IMR-90 (cell line): ENCODE results near the gene CASKIN1. TPM values are rescaled to one million over a fixed set of nuclear protein-coding genes. Genes with fewer than 3 reads are reported as not detected.

Experiments used
- ATAC-seq: fragments of 200-7000 bp; cut with Tn5 transposase; 2 replicates; pipeline ENCODE4 v1.9.1; 2020; ENCODE audit warnings: low read depth, mild to moderate bottlenecking, moderate library complexity
- BruUV-seq: library from RNA; stranded (reverse); fragments of 400-500 nt; replicated peaks from 2 replicates; lab custom pipeline; 2021; lab: Mats Ljungman, UMichigan
- CTCF ChIA-PET: fragments of 300-600 bp; formaldehyde crosslinking; extraction: SDS; loops from one replicate; lab custom pipeline; 2021; ENCODE audit warnings: antibody characterized with exemption; lab: Yijun Ruan, JAX
- POLR2A ChIA-PET: fragments of 300-600 bp; sonication (Branson Sonifier 250); formaldehyde crosslinking; loops from one replicate; lab custom pipeline; 2022; ENCODE audit warnings: antibody characterized with exemption; ENCODE audit not compliant: unreplicated experiment; lab: Charles Lee
- DNase-seq: peaks from one replicate; pipeline ENCODE4 v3.0.0; 2013
- H2AFZ ChIP-seq: replicated peaks from 2 replicates; pipeline ENCODE3; 2013; ENCODE audit warnings: low read length, mild to moderate bottlenecking; ENCODE audit not compliant: poor library complexity
- H2AK5ac ChIP-seq: 2 replicates; pipeline ENCODE4 v1.6.1; 2013; ENCODE audit warnings: low read depth, low read length, inconsistent platforms
- H2AK9ac ChIP-seq: replicated peaks from 2 replicates; pipeline ENCODE3; 2013; ENCODE audit warnings: mild to moderate bottlenecking, low read depth, low read length, moderate library complexity; ENCODE audit not compliant: poor library complexity
- H2BK120ac ChIP-seq: 2 replicates; pipeline ENCODE4 v1.6.1; 2013; ENCODE audit warnings: low read depth, low read length, inconsistent platforms
- H2BK15ac ChIP-seq: 3 replicates; pipeline ENCODE4 v1.6.1; 2013; ENCODE audit warnings: low read depth, low read length, inconsistent platforms
- H2BK20ac ChIP-seq: 2 replicates; pipeline ENCODE4 v1.6.1; 2013; ENCODE audit warnings: low read depth, mild to moderate bottlenecking, inconsistent platforms, low read length, moderate library complexity
- H2BK5ac ChIP-seq: 2 replicates; pipeline ENCODE4 v1.6.1; 2013; ENCODE audit warnings: mild to moderate bottlenecking, low read depth, low read length, inconsistent platforms; ENCODE audit not compliant: poor library complexity, severe bottlenecking
- H3K14ac ChIP-seq: replicated peaks from 2 replicates; pipeline ENCODE4 v1.6.1; 2013; ENCODE audit warnings: low read depth, low read length, inconsistent platforms
- H3K18ac ChIP-seq: 2 replicates; pipeline ENCODE4 v1.6.1; 2013; ENCODE audit warnings: low read depth, low read length, control low read depth
- H3K23ac ChIP-seq: 2 replicates; pipeline ENCODE4 v1.6.1; 2013; ENCODE audit warnings: low read depth, low read length, inconsistent platforms
- H3K27ac ChIP-seq: 2 replicates; pipeline ENCODE4 v1.5.1; 2013; ENCODE audit warnings: mild to moderate bottlenecking, control low read depth, low read length; ENCODE audit not compliant: insufficient read depth
- H3K27me3 ChIP-seq: 2 replicates; pipeline ENCODE4 v1.6.1; 2013; ENCODE audit warnings: low read length; ENCODE audit not compliant: control insufficient read depth, insufficient read depth
- H3K36me3 ChIP-seq: 2 replicates; pipeline ENCODE4 v1.6.1; 2013; ENCODE audit warnings: low read length, mixed read lengths; ENCODE audit not compliant: control insufficient read depth, insufficient read depth
- H3K4ac ChIP-seq: 2 replicates; pipeline ENCODE4 v1.6.1; 2013; ENCODE audit warnings: low read depth, low read length, inconsistent platforms
- H3K4me1 ChIP-seq: 2 replicates; pipeline ENCODE4 v1.6.1; 2013; ENCODE audit warnings: low read length, mixed read lengths; ENCODE audit not compliant: control insufficient read depth, insufficient read depth
- H3K4me2 ChIP-seq: 2 replicates; pipeline ENCODE4 v1.6.1; 2013; ENCODE audit warnings: low read depth, mild to moderate bottlenecking, control low read depth, low read length, moderate library complexity
- H3K4me3 ChIP-seq: 2 replicates; pipeline ENCODE4 v1.5.1; 2013; ENCODE audit warnings: low read depth, mild to moderate bottlenecking, control low read depth, low read length, moderate library complexity; ENCODE audit not compliant: insufficient read depth
- H3K56ac ChIP-seq: 2 replicates; pipeline ENCODE4 v1.6.1; 2013; ENCODE audit warnings: low read length, inconsistent platforms; ENCODE audit not compliant: insufficient read depth; ENCODE audit errors: extremely low read depth
- H3K79me1 ChIP-seq, 2 experiments: 2 replicates each; pipeline ENCODE4 v1.6.1; 2013; ENCODE audit warnings: low read length in 2 of 2, inconsistent platforms in 1 of 2, low read depth in 1 of 2
- H3K9ac ChIP-seq: 2 replicates; pipeline ENCODE4 v1.6.1; 2013; ENCODE audit warnings: low read depth, low read length, control low read depth
- H3K9me1 ChIP-seq: 2 replicates; pipeline ENCODE4 v1.6.1; 2013; ENCODE audit warnings: low read length, inconsistent platforms; ENCODE audit not compliant: insufficient read depth
- H3K9me3 ChIP-seq: 2 replicates; pipeline ENCODE4 v1.6.1; 2013; ENCODE audit warnings: low read length; ENCODE audit not compliant: control insufficient read depth, insufficient read depth
- H4K20me1 ChIP-seq: 2 replicates; pipeline ENCODE4 v1.6.1; 2013; ENCODE audit warnings: low read length, inconsistent platforms; ENCODE audit not compliant: insufficient read depth
- H4K5ac ChIP-seq: 2 replicates; pipeline ENCODE4 v1.6.1; 2013; ENCODE audit warnings: mild to moderate bottlenecking, low read depth, low read length, control low read depth
- H4K8ac ChIP-seq, 2 experiments: 2 replicates each; pipeline ENCODE4 v1.6.1; 2013; ENCODE audit warnings: low read depth in 2 of 2, low read length in 2 of 2, control low read depth in 1 of 2, inconsistent platforms in 1 of 2
- H4K91ac ChIP-seq: 2 replicates; pipeline ENCODE4 v1.6.1; 2013; ENCODE audit warnings: low read depth, low read length, inconsistent platforms; ENCODE audit not compliant: insufficient read depth
- BHLHE40 ChIP-seq: fragments of 150-350 bp; IDR thresholded peaks from 2 replicates; pipeline ENCODE4 v1.6.1; 2016; ENCODE audit warnings: mild to moderate bottlenecking, low read depth, low read length
- CEBPB ChIP-seq: IDR thresholded peaks from 2 replicates; pipeline ENCODE4 v1.6.1; 2012; ENCODE audit warnings: low read depth, low read length, improper control_type of control experiment
- CHD1 ChIP-seq: IDR thresholded peaks from 2 replicates; pipeline ENCODE4 v1.6.1; 2012; ENCODE audit warnings: low read depth, low read length, improper control_type of control experiment
- CTCF ChIP-seq: conservative IDR thresholded peaks from 2 replicates; pipeline ENCODE4 v1.5.1; 2012; ENCODE audit warnings: mild to moderate bottlenecking, low read depth, low read length, improper control_type of control experiment
- ELK1 ChIP-seq: fragments of 150-350 bp; IDR thresholded peaks from 2 replicates; pipeline ENCODE4 v1.6.1; 2016; ENCODE audit warnings: low read depth, mild to moderate bottlenecking, low read length, moderate library complexity, borderline replicate concordance
- FOS ChIP-seq: fragments of 150-350 bp; IDR thresholded peaks from 2 replicates; pipeline ENCODE4 v1.6.1; 2016; ENCODE audit warnings: low read depth, low read length
- MAFK ChIP-seq: IDR thresholded peaks from 2 replicates; pipeline ENCODE4 v1.6.1; 2012; ENCODE audit warnings: low read depth, low read length, improper control_type of control experiment
- MAZ ChIP-seq: IDR thresholded peaks from 2 replicates; pipeline ENCODE4 v1.6.1; 2012; ENCODE audit warnings: low read depth, mild to moderate bottlenecking, low read length, improper control_type of control experiment, moderate library complexity, borderline replicate concordance
- MXI1 ChIP-seq: IDR thresholded peaks from 2 replicates; pipeline ENCODE4 v1.6.1; 2012; ENCODE audit warnings: low read depth, mild to moderate bottlenecking, low read length, moderate library complexity, borderline replicate concordance
- NFE2L2 ChIP-seq: fragments of 150-350 bp; IDR thresholded peaks from 2 replicates; pipeline ENCODE4 v1.6.1; 2016; ENCODE audit warnings: low read depth, mild to moderate bottlenecking, low read length
- POLR2A ChIP-seq: IDR thresholded peaks from 2 replicates; pipeline ENCODE4 v1.6.1; 2012; ENCODE audit warnings: mild to moderate bottlenecking, low read depth, low read length
- RAD21 ChIP-seq: IDR thresholded peaks from 2 replicates; pipeline ENCODE4 v1.6.1; 2012; ENCODE audit warnings: low read length, improper control_type of control experiment
- RCOR1 ChIP-seq: IDR thresholded peaks from 2 replicates; pipeline ENCODE4 v1.6.1; 2012; ENCODE audit warnings: mild to moderate bottlenecking, low read length, improper control_type of control experiment; ENCODE audit not compliant: insufficient replicate concordance
- RFX5 ChIP-seq: IDR thresholded peaks from 2 replicates; pipeline ENCODE4 v1.8.0; 2012; ENCODE audit warnings: low read depth, mild to moderate bottlenecking, low read length, moderate library complexity
- SMC3 ChIP-seq: fragments of 150-350 bp; IDR thresholded peaks from 2 replicates; pipeline ENCODE4 v1.6.1; 2016; ENCODE audit warnings: low read depth, mild to moderate bottlenecking, antibody characterized with exemption, low read length, moderate library complexity
- USF2 ChIP-seq: fragments of 150-350 bp; IDR thresholded peaks from 2 replicates; pipeline ENCODE4 v1.6.1; 2017; ENCODE audit warnings: mild to moderate bottlenecking, antibody characterized with exemption, low read length, low read depth
- whole genome bisulfite sequencing, 2 experiments: methylation state at CpG; one replicate each; pipeline versions ENCODE4 v1.1.5 to v1.1.7; 2013; ENCODE audit warnings: missing lambda C conversion rate in 2 of 2; ENCODE audit not compliant: insufficient read length in 1 of 2; ENCODE audit errors: extremely low coverage in 2 of 2; 5-methylcytosine and 5-hydroxymethylcytosine counted together
- dilution Hi-C: fragments of 300-500 bp; cut with HindIII; formaldehyde crosslinking; loops from one replicate; pipeline ENCODE4 v1.14.3; 2018; ENCODE audit warnings: low sequenced_read_pairs; ENCODE audit not compliant: unreplicated experiment
- in situ Hi-C: fragments of 300-500 bp; cut with MboI; formaldehyde crosslinking; loops from 3 replicates; pipeline ENCODE4 v1.14.3; 2019; ENCODE audit warnings: low sequenced_read_pairs, inconsistent platforms, mixed read lengths
- intact Hi-C: fragments of 100-400 bp; cut with micrococcal nuclease; formaldehyde crosslinking; loops from 2 replicates; pipeline ENCODE4 v1.10.0; 2022
- polyA plus RNA-seq, 3 experiments: library from polyadenylated mRNA; depleted of rRNA; stranded (reverse); fragments of >200 nt; gene quantifications; 2 replicates each; pipeline ENCODE4 v1.2.3, GENCODE V29; 2012; ENCODE audit warnings: low replicate concordance in 1 of 3
- total RNA-seq: library from RNA; depleted of rRNA; stranded (reverse); fragments of >200 nt; gene quantifications from 2 replicates; pipeline ENCODE4 v1.2.3, GENCODE V29; 2012

Gene CASKIN1
- total and polyA plus RNA-seq, 2 of the 4 experiments (the other 2 are of a cell fraction): 0.05 TPM; not detected in 1

GRCh38 chr16:2205967-2206313 lies 9.5 kb upstream of the CASKIN1 start:
- H4K8ac ChIP-seq: peak overlapping the region; percentile 91 to 99
- no peak overlapping the region for H2BK20ac ChIP-seq
- peaks cover 25% of the 10 kb centered on the region; the same call in 1 of the 2 replicates for H3K36me3 ChIP-seq
- intact Hi-C loops (no loop called here), dilution Hi-C loops (no loop called here), in situ Hi-C loops (no loop called here)
- no peak for DNase-seq
- BruUV-seq: no TSS peak
- ChIA-PET CTCF (no interaction called here), POLR2A (no interaction called here)
- peak overlapping the region; percentile 77 for H4K5ac ChIP-seq
- no peaks in the 10 kb centered on the region for H3K9me3 ChIP-seq
- H2BK120ac ChIP-seq: no peak overlapping the region; the same call in 1 of the 2 replicates
- 0 out of 3 replicates have a peak overlapping the region, but pooled peaks have one; percentile 33 for H2BK15ac ChIP-seq
- TF ChIP-seq CEBPB (no peak), RFX5 (no peak), SMC3 (no peak), CHD1 (no peak), NFE2L2 (no peak), ELK1 (no peak), MAFK (no peak), MXI1 (no peak), POLR2A (no peak), MAZ (no peak), RAD21 (no peak), CTCF (no peak), RCOR1 (no peak), FOS (no peak), USF2 (no peak), BHLHE40 (no peak)
- H4K20me1 ChIP-seq: peaks cover 5% of the 10 kb centered on the region; the same call in 1 of the 2 replicates
- H3K27ac ChIP-seq: peak overlapping the region; percentile 14
- ATAC-seq: peak; percentile 2; the same call in 1 of the 2 replicates
- peak overlapping the region; percentile 69; the same call in 1 of the 2 replicates for H4K91ac ChIP-seq
- H2AK9ac ChIP-seq: peak overlapping the region; percentile 100
- peak overlapping the region; percentile 22; the same call in 1 of the 2 replicates for H3K18ac ChIP-seq
- peak overlapping the region; percentile 98 for H2AK5ac ChIP-seq
- H3K14ac ChIP-seq: peak overlapping the region; percentile 97
- H3K9me1 ChIP-seq: peaks cover 6% of the 10 kb centered on the region; the same call in 1 of the 2 replicates
- peak overlapping the region; percentile 100 for H2AFZ ChIP-seq
- H2BK5ac ChIP-seq: peak overlapping the region; percentile 71
- peak overlapping the region; percentile 91 for H3K4me2 ChIP-seq
- peak overlapping the region; percentile 92 for H3K4me3 ChIP-seq
- H3K27me3 ChIP-seq: 0 out of 2 replicates have a peak, but pooled peaks cover 2% of the 10 kb centered on the region
- H3K4ac ChIP-seq: peak overlapping the region; percentile 98
- H3K23ac ChIP-seq: peak overlapping the region; percentile 87
- peaks cover 13 to 24% of the 10 kb centered on the region in 2 experiments for H3K79me1 ChIP-seq
- peak overlapping the region; percentile 73 for H3K9ac ChIP-seq
- H3K4me1 ChIP-seq: peaks cover 7% of the 10 kb centered on the region
- 12% methylated on average over 7 of the region's 16 CpGs; no CpG with 5 or more reads in 1 of the 2 experiments for WGBS, 2 experiments
- H3K56ac ChIP-seq: peak overlapping the region; percentile 68; the same call in 1 of the 2 replicates
